ENCODE data around the gene LMNTD1.
A peak's percentile ranks its signal among the peaks of the same experiment; 100 is the strongest.
"Not testable (repeated sequence)": the region's sequence is repeated elsewhere in the genome, so short reads cannot be mapped to it uniquely, and the experiment has no call there.

The LMNTD1 gene

GRCh38 chr12:25553098-25553497 is at the start of gene LMNTD1:
Gene LMNTD1 (minus strand): TSS chr12:25553283. CDS start chr12:25552959, 324 bp downstream.
- no peak for DNase-seq

GRCh38 chr12:25598956-25599355 is 45.9 kb upstream of the LMNTD1 start:
- no peak for DNase-seq

GRCh38 chr12:25595496-25595895 is 42.4 kb upstream of the LMNTD1 start:
- DNase-seq, result not testable (repeated sequence)

GRCh38 chr12:25594376-25594775 is 41.3 kb upstream of the LMNTD1 start:
- no peak for DNase-seq

GRCh38 chr12:25592725-25593495 is 39.8 kb upstream of the LMNTD1 start:
- no peak for DNase-seq

GRCh38 chr12:25591144-25591543 is 38.1 kb upstream of the LMNTD1 start:
- no peak for DNase-seq

- peak; percentile 35 for DNase-seq
These were observed 37.1 kb upstream of the LMNTD1 start for GRCh38 chr12:25590011-25590721.

GRCh38 chr12:25587346-25587745 is 34.3 kb upstream of the LMNTD1 start:
- DNase-seq, result no peak

- no peak for DNase-seq
These were observed 32.6 kb upstream of the LMNTD1 start for GRCh38 chr12:25585662-25586061.

GRCh38 chr12:25585021-25585523 is 32.0 kb upstream of the LMNTD1 start:
- no peak for DNase-seq

- DNase-seq, result no peak
These were observed 31.5 kb upstream of the LMNTD1 start for GRCh38 chr12:25584596-25584995.

- no peak for DNase-seq
These were observed 30.5 kb upstream of the LMNTD1 start for GRCh38 chr12:25583545-25583944.

- DNase-seq, result no peak
These were observed 28.0 kb upstream of the LMNTD1 start for GRCh38 chr12:25581067-25581466.

GRCh38 chr12:25578411-25579143 is 25.5 kb upstream of the LMNTD1 start:
- no peak for DNase-seq

GRCh38 chr12:25574761-25575160 is 21.7 kb upstream of the LMNTD1 start:
- DNase-seq, result no peak

- DNase-seq, result no peak
These were observed 20.3 kb upstream of the LMNTD1 start for GRCh38 chr12:25573346-25573745.

- DNase-seq, result no peak
These were observed 17.3 kb upstream of the LMNTD1 start for GRCh38 chr12:25570418-25570817.

- no peak for DNase-seq
These were observed 13.3 kb upstream of the LMNTD1 start for GRCh38 chr12:25566202-25566949.

GRCh38 chr12:25558586-25558985 is 5.5 kb upstream of the LMNTD1 start:
- no peak for DNase-seq

- DNase-seq, result no peak
These were observed 4.8 kb upstream of the LMNTD1 start for GRCh38 chr12:25557830-25558436.

GRCh38 chr12:25556153-25556552 is 3.1 kb upstream of the LMNTD1 start:
- no peak for DNase-seq

- no peak for DNase-seq
These were observed 402 bp downstream of the LMNTD1 start for GRCh38 chr12:25552681-25553080.

Data from stimulated activated CD4-positive, alpha-beta T cell treated with anti-CD3 and anti-CD28 coated beads, Interleukin-4, amount 100 ng/mL, for 1 hour (primary cell).